ENCODE measurements around the gene PRR30.
A peak's percentile ranks its signal among the peaks of the same experiment; 100 is the strongest.
"Not testable (repeated sequence)": the region's sequence is repeated elsewhere in the genome, so short reads cannot be mapped to it uniquely, and the experiment has no call there.

PRR30 gene

DNA sequence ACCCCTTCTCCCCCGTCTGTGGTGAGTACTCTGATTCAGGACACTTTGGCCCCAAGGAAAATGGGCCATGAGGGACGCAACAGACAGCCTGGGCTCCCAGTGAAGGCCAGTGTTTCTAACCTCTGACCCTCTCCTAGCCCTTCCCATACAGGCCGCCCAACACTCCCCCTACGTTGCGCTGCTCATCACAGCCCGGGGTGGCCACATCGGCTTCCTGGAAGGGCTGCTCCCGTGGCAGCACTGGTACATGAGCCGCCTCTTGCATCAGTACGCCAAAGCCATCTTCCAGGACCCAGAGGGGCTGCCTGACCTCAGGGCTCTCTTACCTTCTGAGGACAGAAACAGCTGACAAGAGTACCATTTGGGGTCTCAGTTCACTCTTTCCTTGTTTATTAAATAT is 8.8 kb downstream of the PRR30 start:
- DNase-seq = no peak

DNA sequence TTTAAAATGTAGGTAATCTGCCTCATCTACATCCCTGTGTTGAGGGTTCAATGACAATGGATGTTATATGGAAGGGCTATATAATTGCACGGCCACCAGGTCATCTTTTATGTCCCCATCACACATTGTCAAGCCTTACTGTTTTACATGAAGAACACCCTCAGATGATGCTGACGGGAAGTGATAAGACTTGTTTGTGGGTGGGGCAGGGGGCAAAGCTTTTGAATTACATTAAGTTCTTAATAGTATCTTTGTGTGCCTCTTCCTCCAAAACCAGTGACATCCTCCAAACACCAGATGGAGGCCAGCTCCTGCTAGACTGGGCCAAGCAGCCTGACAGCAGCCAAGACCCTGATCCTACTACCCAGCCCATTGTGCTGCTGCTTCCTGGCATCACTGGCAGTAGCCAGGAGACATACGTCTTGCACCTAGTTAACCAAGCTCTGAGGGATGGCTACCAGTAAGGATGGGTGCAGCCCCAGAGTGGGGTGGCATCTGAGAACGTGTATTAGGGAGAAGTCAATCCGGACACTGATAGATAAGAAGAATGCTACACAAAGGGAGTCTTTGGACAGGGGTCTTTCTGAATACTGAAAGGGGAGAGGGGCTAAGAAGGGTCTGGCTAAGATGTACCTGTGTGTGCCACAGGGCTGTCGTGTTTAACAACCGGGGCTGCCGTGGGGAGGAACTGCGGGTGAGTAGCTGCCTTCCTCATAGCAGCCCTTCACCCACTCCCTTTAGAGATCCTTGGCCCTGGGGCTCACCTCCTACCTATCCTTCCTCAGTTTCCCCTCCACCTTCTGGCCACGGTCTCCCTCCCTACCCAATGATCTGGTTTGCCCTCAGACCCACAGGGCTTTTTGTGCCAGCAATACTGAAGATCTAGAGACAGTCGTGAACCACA is 10.3 kb downstream of the PRR30 start:
- DNase-seq = no peak

DNA sequence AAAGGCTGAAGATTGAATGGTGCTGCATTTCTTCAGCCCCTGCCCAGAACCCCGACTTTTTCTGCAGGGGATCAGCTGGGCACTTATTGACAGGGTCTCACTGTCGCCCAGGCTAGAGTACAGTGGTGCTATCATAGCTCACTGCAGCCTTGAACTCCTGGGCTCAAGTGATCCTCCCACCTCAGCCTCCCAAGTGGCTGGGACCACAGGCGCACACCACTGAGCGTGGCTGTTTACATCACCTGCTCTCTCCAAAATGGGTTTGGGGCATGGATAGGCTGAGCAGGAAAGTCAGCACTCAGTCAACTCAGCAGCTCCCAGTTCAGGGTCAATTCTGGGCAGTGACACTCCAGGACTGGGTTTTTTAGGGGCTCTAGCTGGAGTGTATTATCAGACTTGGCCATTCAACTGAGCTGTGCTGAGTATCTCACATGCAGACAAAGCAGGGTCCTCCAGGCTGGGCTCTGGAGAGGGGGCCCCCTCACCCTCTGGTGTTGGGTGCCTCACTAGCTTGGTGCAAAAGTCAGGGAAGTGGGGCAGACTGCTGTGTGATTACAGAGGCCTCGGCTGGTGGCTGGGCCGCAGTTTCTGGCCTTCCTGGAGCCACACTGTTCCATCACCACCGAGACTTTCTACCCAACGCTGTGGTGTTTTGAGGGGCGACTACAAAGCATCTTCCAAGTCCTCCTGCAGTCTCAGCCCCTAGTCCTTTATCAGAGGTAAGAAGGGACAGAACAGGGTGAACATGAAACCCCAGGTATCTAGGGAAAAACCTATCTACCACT is 11.1 kb downstream of the PRR30 start:
- DNase-seq = no peak

DNA sequence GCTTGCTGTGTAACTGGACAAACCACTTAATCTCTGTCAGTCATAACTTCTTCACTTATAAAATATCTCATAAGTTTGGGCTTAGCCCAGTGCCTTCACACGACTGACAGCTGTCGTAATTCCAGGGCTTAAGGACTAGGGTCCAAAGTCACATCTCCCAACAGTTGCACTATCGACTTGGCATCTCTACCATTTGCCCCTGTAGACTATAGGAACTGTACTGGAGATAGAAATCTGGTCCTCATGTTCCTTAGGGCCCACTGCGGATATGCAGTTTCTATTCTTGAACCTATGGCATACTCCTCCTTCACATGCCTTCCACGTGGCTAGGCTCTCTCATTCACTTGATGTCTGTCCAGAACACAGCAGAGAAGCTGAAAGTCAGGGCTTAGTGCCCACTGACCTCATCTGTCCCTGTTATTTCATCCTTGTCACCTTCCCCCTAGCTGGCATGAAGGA is 12.9 kb downstream of the PRR30 start:
- DNase-seq = no peak

DNA sequence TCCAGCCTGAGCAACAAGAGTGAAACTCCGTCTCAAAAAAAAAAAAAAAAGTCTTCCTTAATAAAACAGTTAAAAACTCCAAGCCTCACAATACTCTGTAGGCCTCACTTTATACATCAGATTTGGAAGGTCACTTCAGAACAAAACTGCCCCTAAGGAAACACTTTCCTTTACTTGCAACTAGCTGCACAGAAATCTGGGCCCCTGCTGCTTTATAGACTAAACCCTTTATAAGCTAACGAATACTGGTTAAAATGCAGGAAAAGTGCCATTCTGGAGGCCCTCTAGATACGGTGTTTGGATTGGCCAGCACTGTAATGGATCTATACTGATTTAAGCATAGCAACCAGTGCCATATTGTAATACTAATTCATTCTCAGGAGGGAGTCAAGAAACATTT is 14.1 kb downstream of the PRR30 start:
- no peak for DNase-seq

DNA sequence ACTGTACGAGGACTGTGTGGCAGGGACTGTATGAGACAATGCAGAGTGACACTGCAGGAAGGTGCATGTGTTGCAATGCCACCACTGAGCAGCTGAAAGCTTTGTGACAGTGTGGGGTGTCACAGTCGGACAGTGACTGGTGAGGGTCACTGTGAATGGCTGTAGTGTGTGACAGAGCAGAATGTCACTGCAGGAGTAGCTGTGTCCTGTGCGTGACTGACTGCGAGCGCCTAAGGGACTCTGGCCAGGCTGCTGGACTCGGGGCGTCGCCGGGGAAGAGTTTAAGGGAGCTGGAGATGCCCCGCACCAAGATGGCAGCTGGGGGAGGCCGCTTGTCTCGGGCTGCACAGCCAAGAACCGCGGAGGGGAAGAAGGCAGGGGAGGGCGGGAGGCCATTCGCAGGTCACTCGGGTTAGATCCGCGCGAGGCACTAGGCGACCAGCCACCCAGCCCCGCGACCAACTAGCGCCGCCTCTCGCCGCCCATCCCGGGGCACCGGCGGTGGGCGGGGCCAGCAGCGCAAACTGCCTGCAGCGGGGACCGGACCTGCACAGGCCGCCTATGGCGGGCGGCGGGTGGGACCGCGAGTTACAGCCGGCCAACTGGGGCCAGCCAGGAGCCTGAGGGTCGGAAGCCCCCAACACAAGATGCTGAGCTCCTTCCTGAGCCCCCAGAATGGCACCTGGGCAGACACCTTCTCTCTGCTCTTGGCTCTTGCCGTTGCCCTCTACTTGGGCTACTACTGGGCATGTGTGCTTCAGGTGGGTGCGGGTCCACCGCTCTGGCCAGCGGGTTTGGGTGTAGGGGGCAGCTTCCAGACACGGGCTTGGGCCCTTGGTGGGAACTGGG is 15.7 kb downstream of the PRR30 start, which contains the start of gene ABHD1:
ABHD1 (plus strand) TSS at position 514 of the 849 bp plus-strand sequence; CDS start at position 648, 134 bp downstream.
- DNase-seq = peak in 49 of 51 donors; percentile 13 to 82 (median 54)

DNA sequence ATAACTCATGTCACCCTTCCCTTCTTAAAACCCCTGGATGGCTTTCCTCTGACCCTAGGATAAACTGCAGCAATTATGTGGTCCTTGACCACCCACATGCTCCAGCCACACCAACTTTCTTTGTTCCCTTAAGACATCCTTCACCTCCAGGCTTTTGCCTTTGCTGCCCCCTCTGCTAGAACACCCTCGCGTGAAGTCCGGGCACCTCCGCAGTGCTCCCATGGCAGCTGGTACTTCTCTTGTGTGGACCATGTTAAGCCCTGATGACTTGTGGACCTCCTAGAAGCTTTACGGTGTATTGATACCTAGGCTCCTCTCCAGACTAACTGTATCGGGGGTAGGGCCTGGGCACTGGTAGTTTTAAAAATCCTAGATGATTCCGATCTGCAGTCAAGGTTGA is 16.4 kb downstream of the PRR30 start:
- no peak for DNase-seq

DNA sequence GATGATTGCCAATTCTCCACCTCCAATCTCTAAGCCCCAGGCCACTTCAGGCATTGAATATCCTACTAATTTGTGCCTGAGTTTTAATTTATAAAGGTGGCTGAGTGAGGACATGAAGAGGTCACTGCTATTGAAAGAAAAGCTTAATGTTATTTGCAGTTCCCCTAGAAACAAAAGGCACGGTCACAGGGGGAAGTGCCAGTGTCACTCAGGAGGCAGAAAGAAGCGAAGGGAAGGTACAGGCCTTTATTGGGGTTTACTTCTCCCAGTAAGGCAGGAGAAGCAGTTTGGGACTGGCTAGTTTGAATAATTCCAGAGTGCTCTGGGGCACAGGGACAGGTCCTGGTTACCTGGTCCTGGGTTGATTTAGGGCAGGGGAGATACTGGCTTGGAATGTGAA is 17.3 kb downstream of the PRR30 start:
- DNase-seq = no peak

DNA sequence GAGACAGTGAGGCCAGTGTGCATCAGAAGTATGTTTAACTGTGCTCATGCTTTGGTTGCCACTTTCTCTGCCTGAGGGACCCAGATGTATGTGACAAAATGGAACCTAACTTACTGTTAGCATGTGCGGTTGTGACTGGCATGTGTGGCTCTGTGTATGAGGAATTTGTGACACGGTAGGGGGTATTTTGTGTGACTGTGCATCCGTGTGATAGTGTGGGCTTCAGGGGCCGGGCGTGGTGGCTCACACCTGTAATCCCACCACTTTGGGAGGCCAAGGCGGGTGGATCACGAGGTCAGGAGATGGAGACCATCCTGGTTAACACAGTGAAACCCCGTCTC is 19.9 kb downstream of the PRR30 start:
- not testable (repeated sequence) for DNase-seq

DNA sequence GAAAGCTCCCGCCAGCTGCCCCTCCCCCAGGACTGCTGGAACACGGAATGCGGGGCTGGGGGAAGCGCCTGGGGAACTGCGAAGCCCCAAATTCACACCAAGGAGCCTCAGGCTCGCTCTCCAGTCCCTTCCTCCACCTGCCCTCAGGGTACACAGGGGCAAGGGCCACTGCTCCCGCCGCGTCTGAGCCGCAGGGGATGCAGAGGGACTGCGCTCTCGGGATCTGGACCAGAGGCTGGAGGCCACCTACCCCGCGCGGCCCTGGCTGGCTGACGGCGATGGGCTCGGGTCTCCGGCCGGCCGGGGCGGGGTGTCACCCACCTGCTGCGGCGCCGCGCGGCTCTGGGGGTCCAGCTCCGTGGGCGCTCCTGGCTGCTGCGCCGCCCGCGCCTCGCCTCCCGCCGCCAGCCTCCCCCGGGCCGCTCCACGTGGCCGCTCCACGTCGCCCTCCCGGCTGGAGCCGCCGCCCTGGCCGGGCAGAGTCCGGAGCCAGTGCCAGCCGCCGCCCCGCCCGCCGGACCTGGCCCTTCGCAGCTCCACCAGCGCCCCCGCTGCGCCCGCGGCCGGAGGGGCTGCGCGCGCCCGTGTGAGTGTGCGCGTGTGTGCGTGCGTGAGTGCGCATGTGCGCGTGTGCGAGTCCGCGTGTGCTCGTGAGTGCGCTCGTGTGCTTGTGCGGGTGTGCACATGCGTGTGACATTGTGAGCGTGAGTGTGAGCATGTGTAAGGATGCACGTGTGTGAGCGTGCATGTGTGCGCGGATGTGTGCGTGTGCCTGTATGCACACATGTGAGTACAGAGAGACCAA is 20.5 kb downstream of the PRR30 start, which contains the start of gene CGREF1:
CGREF1 (minus strand) TSS at position 604 of the 805 bp plus-strand sequence. CDS start 14,762 bp downstream, outside the sequence.
- peak in 7 of 51 donors; percentile 7 to 31 (median 15) for DNase-seq

DNA sequence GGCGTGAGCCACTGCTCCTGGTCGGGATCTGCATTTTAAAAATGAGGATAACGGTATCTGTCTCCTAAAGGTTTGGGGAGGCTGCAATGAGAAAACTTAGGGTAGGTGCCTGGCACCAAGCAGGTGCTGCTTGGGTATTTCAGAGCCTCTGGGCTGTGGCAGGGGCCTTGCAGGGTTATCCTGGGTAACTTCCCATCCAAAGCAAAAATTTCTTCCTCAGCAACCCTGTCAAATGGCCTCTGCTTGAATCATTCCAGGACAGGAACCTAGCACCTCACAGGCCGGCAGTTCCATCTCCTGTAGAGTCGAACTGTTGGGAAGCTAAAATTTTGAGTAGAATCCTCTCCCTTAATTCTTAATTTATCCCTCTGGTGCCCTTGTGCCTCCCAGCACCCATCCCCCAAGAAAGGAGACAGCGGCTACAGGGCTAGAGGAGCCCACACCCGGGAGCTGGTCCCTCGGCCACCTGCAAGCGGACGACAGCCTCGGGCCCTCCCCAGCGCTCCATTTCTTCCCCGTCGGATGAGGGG is 21.1 kb downstream of the PRR30 start:
- peak in 1 of 51 donors; percentile 6 for DNase-seq

DNA sequence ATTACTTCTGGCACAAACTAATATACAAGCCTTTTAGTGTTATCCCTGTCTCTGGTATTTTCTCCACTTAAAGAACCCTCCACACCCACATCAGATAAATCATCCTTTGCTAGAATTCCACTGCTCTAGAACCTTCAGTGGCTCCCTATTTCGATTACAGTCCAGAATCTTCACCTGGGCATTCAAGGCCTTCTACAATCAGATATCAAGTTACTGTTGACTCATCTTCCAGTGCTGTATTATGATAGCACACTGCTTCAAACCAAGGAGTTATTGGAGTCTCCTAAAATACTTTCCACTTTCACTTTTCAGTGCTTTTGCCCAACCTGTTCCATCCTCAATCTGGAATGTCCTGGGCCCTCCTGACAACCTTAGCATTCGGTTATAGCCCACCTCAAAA is 23.7 kb downstream of the PRR30 start:
- DNase-seq = no peak

DNA sequence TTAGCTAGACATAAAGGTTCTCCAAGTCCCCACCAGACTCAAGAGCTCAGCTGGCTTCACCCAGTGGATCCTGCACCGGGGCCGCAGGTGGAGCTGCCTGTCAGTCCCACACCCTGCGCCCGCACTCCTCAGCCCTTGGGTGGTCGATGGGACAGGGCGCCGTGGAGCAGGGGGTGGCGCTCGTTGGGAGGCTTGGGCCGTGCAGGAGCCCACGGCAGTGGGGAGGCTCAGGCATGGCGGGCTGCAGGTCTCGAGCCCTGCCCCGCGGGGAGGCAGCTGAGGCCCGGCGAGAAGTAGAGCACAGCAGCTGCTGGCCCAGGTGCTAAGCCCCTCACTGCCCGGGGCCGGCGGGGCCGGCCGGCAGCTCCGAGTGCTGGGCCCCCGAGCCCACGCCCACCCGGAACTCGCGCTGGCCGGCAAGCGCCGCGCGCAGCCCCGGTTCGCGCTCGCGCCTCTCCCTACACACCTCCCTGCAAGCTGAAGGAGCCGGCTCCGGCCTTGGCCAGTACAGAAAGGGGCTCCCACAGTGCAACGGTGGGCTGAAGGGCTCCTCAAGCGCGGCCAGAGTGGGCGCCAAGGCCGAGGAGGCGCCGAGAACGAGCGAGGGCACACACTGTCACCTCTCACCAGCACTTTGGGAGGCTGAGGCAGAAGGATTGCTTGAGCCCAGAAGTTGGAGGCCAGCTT is 27.7 kb downstream of the PRR30 start:
- not testable (repeated sequence) for DNase-seq

DNA sequence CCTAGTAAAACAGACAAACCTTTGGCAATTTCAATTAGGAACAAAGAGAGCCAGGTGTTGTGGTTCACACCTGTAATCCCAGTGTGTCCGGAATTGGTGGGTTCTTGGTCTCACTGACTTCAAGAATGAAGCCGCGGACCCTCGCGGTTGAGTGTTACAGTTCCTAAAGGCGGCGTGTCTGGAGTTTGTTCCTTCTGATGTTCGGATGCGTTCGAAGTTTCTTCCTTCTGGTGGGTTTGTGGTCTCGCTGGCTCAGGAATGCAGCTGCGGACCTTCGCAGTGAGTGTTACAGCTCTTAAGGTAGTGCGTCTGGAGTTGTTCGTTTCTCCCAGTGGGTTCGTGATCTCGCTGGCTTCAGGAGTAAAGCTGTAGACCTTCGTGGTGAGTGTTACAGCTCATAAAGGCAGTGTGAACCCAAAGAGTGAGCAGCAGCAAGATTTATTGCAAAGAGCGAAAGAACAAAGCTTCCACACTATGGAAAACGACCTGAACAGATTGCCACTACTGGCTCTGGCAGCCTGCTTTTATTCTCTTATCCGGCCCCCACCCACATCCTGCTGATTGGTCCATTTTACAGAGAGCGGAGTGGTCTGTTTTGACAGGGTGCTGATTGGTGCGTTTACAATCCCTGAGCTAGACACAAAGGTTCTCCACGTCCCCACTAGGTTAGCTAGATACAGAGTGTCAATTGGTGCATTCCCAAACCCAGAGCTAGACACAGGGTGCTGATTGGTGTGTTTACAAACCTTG is 28.4 kb downstream of the PRR30 start:
- DNase-seq = not testable (repeated sequence)

DNA sequence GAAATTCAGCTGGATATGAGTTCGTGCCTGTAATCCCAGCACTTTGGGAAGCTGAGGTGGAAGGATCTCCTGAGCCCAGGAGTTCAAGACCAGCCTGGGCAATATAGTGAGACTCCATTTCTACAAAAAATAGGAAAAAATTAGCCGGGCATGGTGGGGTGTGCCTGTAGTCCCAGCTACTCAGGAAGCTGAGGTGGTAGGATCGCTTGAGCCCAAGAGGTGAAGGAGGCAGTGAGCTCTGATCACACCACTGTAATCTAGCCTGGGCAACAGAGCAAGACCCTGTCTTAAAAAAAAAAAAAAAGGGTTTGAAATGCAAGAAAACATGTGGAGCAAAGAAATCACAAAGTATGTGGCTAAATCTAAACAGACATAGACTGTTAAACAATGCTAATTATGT is 30.1 kb downstream of the PRR30 start:
- no peak for DNase-seq

DNA sequence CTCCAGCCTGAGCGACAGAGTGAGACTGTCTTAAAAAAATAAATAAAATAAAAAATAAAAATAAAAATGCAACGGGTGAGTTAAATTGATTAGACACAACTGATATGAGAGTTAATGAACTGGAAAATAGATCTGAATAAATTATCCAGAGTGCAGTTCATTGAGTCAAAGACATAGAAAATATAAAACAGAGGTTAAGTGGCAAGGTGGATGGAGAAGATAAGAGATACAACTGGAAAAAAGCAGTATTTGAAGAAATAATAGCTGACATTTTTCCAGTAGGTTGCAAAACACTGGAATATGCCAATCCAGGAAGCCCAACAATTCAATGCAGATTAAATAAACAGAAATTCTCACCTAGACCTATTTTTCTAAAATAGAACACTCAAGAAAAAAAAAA is 31.0 kb downstream of the PRR30 start:
- DNase-seq = no peak

DNA sequence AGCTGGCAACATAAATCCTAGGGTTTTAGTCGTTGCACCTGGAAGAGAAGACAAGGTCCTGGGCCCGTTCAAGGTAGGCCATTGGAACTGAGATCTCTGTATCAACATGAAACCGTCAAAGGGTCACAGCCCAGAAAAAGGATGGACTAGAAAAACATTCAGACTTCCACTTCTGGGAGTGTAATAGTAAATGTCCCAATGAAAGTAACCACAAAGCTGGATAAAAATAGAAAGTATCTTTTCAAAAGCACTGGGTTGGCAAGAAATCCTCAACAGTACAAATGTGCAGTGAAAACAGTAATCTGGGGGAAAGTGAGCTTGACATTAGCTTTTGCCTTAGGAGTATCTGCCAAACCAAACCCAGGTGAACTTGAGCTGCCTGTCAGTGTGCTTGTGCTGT is 33.2 kb downstream of the PRR30 start:
- DNase-seq = no peak

DNA sequence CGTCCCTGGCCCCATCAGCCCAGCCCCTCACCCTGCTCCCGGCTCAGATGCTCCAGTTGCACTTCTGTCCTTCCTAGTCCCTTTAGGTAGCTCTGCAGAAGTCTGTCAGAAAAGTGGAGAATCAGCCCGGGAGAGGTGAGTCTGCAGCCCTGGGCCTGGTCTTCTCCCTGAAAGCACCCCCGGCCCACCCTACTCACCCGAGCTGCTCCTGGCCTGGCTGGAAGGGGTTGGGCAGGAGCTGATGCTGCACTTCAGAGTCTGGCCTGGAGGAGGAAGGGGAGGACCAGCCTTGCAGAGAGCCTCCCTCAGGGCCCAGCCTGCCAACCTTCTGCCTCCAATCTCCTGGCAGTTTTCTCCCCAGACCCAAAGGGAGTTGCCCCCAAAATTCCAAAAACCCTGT is 36.9 kb downstream of the PRR30 start:
- no peak for DNase-seq

DNA sequence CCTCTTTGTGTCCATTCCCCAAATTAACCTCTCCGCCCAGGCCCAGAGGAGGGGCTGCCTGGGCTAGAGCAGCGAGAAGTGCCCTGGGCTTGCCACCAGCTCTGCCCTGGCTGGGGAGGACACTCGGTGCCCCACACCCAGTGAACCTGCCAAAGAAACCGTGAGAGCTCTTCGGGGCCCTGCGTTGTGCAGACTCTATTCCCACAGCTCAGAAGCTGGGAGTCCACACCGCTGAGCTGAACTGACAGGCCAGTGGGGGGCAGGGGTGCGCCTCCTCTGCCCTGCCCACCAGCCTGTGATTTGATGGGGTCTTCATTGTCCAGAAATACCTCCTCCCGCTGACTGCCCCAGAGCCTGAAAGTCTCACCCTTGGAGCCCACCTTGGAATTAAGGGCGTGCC is 39.2 kb downstream of the PRR30 start:
- no peak for DNase-seq
